Endothelial cell of umbilical vein (primary cell): Measurements from ENCODE around the gene OCA2.

Source experiments
- EZH2 ChIP-seq: IDR thresholded peaks from 2 replicates; pipeline ENCODE4 v1.6.1; 2012; ENCODE audit warnings: borderline replicate concordance, low read depth, mild to moderate bottlenecking, moderate library complexity, low read length, inconsistent platforms; ENCODE audit not compliant: severe bottlenecking
- FOS ChIP-seq: IDR thresholded peaks from 2 replicates; pipeline ENCODE4 v1.6.1; 2011; ENCODE audit warnings: mild to moderate bottlenecking, low read length, moderate library complexity, borderline replicate concordance; ENCODE audit not compliant: insufficient read depth
- JUN ChIP-seq: IDR thresholded peaks from 2 replicates; pipeline ENCODE4 v1.6.1; 2011; ENCODE audit warnings: borderline replicate concordance, low read depth; ENCODE audit not compliant: insufficient read length, insufficient read depth
- POLR2A ChIP-seq: IDR thresholded peaks from 2 replicates; pipeline ENCODE4 v1.6.1; 2012; ENCODE audit warnings: low read depth, mild to moderate bottlenecking, control low read depth, low read length
- TF ChIP-seq, protein P1 (sequence below), 2 donors: IDR thresholded peaks; 1 replicate in 1 of 2; 2 replicates in 1 of 2; pipeline ENCODE4 v1.5.1; 2011; ENCODE audit warnings: low read length in 2 of 2, mild to moderate bottlenecking in 2 of 2, moderate library complexity in 2 of 2, control low read depth in 1 of 2, inconsistent platforms in 1 of 2, low read depth in 1 of 2; ENCODE audit not compliant: insufficient read depth in 1 of 2; ENCODE audit errors: extremely low read depth in 1 of 2
- TF ChIP-seq, protein P2 (sequence below): IDR thresholded peaks from 2 replicates; pipeline ENCODE4 v1.6.1; 2011; ENCODE audit not compliant: insufficient read depth, insufficient read length

DNA sequence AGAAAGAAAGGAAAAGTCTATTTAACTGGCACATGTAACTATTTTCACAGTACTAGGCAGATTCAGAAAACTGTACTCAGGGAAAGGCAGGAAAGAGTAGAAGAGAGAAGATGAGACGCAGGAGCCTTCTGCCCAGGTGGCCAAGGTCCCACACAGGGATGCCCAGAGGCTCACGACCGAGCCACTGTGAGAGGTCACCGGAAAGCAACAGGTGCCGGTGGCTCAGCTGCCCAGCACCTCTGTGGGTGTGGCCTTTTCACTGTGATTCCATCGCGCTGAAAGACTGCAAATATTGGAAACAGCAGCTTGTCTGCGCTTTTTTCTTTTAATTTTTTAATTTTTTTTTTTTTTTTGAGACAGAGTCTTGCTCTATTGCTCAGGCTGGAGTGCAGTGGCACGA lies 226.8 kb downstream of the OCA2 start:
- TF ChIP-seq EZH2 (no peak), POLR2A (no peak), JUN (no peak), FOS (no peak)
- TF ChIP-seq, protein P1, sequence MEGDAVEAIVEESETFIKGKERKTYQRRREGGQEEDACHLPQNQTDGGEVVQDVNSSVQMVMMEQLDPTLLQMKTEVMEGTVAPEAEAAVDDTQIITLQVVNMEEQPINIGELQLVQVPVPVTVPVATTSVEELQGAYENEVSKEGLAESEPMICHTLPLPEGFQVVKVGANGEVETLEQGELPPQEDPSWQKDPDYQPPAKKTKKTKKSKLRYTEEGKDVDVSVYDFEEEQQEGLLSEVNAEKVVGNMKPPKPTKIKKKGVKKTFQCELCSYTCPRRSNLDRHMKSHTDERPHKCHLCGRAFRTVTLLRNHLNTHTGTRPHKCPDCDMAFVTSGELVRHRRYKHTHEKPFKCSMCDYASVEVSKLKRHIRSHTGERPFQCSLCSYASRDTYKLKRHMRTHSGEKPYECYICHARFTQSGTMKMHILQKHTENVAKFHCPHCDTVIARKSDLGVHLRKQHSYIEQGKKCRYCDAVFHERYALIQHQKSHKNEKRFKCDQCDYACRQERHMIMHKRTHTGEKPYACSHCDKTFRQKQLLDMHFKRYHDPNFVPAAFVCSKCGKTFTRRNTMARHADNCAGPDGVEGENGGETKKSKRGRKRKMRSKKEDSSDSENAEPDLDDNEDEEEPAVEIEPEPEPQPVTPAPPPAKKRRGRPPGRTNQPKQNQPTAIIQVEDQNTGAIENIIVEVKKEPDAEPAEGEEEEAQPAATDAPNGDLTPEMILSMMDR (IDR thresholded peaks at IDR 0.05; ENCODE audit: extremely low read depth in 1 of 2, insufficient read depth in 1 of 2, low read depth in 1 of 2, low read length in 2 of 2): no peak
- TF ChIP-seq, protein P2, sequence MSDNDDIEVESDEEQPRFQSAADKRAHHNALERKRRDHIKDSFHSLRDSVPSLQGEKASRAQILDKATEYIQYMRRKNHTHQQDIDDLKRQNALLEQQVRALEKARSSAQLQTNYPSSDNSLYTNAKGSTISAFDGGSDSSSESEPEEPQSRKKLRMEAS: no peak
